Stimulated activated CD8-positive, alpha-beta memory T cell treated with anti-CD3 and anti-CD28 coated beads, Interleukin-2, amount 100 ng/mL, for 48 hours (primary cell): Measurements from ENCODE around the gene PPM1N.

ENCODE experiments used
- DNase-seq, 2 donors: peaks; one replicate each; pipeline ENCODE4 v3.0.0-alpha.2; 2020; ENCODE audit warnings: low read depth in 2 of 2

PPM1N gene

GRCh38 chr19:45528149-45528743, 30.0 kb downstream of the PPM1N start:
- DNase-seq: no peak

- no peak for DNase-seq
These were observed 30.6 kb downstream of the PPM1N start for GRCh38 chr19:45528744-45529419.

GRCh38 chr19:45529420-45529785, 31.2 kb downstream of the PPM1N start:
- DNase-seq: no peak

GRCh38 chr19:45531349-45531748, 33.1 kb downstream of the PPM1N start:
- no peak for DNase-seq

- no peak for DNase-seq
These were observed 41.2 kb downstream of the PPM1N start for GRCh38 chr19:45539459-45539858.

- DNase-seq: no peak
These were observed 44.0 kb downstream of the PPM1N start for GRCh38 chr19:45542234-45542668.

GRCh38 chr19:45547211-45547770, 49.0 kb downstream of the PPM1N start:
- DNase-seq: no peak

GRCh38 chr19:45547965-45548609, 49.8 kb downstream of the PPM1N start:
- DNase-seq: no peak
